Breast epithelium (tissue), 4 donors: ENCODE results near the gene KIF12. TPM values are rescaled to one million over a fixed set of nuclear protein-coding genes. Genes with fewer than 3 reads are reported as not detected.

Source experiments
- DNase-seq, 2 donors: peaks; one replicate each; pipeline ENCODE4 v3.0.0-alpha.2; 2019; ENCODE audit warnings: low spot score in 2 of 2
- H3K27ac ChIP-seq, 2 donors: fragments of 200-600 bp; sonication (generic) in 1 of 2; one replicate each; pipeline ENCODE4 v1.5.1; 2016 to 2019; ENCODE audit warnings: mild to moderate bottlenecking in 1 of 2
- H3K27me3 ChIP-seq, 2 donors: fragments of 200-600 bp; sonication (generic) in 1 of 2; one replicate each; pipeline versions ENCODE4 v1.5.1 to v1.6.0; 2017 to 2019; ENCODE audit warnings: control low read depth in 1 of 2, mild to moderate bottlenecking in 1 of 2
- H3K36me3 ChIP-seq: fragments of 200-600 bp; one replicate; pipeline ENCODE4 v1.5.1; 2019
- H3K4me1 ChIP-seq, 2 donors: fragments of 200-600 bp; sonication (generic); one replicate each; pipeline ENCODE4 v1.5.1; 2016 to 2019; ENCODE audit warnings: control low read depth in 1 of 2
- H3K4me3 ChIP-seq, 3 donors: fragments of 200-600 bp; sonication (generic); 1 replicate in 2 of 3; 2 replicates in 1 of 3; pipeline ENCODE4 v1.5.1; 2016 to 2019; ENCODE audit warnings: mild to moderate bottlenecking in 3 of 3, moderate library complexity in 2 of 3
- H3K9me3 ChIP-seq, 2 donors: fragments of 200-600 bp; sonication (generic) in 1 of 2; one replicate each; pipeline ENCODE4 v1.5.1; 2016 to 2019; ENCODE audit warnings: control low read depth in 1 of 2
- POLR2A ChIP-seq: fragments of 450-650 bp; IDR thresholded peaks from one replicate; pipeline ENCODE4 v1.6.1; 2016; ENCODE audit warnings: antibody characterized with exemption, mild to moderate bottlenecking, moderate library complexity
- POLR2AphosphoS5 ChIP-seq, 3 donors: sonication (generic); formaldehyde crosslinking; IDR thresholded peaks; one replicate each; pipeline ENCODE4 v1.6.1; 2017; ENCODE audit warnings: antibody characterized with exemption in 3 of 3
- intact Hi-C: fragments of 100-400 bp; cut with DNase I; formaldehyde crosslinking; loops from one replicate; pipeline ENCODE4 v1.15.1; 2023; ENCODE audit warnings: low total_unique reads
- total RNA-seq, 3 donors: library from RNA; depleted of rRNA; stranded (reverse); fragments of >200 nt; gene quantifications; one replicate each; pipeline ENCODE4 v1.1.0, GENCODE V29; 2016
- TF ChIP-seq, protein P1 (sequence below), 3 donors: fragments of 450-650 bp; IDR thresholded peaks; one replicate each; pipeline ENCODE4 v1.5.1; 2016 to 2017; ENCODE audit warnings: antibody characterized with exemption in 3 of 3, mild to moderate bottlenecking in 3 of 3, moderate library complexity in 3 of 3

The KIF12 gene
- total RNA-seq, 3 donors from 2014 or later = 14.4 to 34.4 TPM; not detected in 1

- Histone ChIP-seq H3K27ac (no peak overlapping the region), H3K4me3 (no peak overlapping the region), H3K4me1 (peaks cover 0 to 8% of the 10 kb centered on the region in 2 donors), H3K27me3 (no peaks in the 10 kb centered on the region), H3K36me3 (no peaks in the 10 kb centered on the region), H3K9me3 (no peaks in the 10 kb centered on the region)
- intact Hi-C loops = no loop called here
- TF ChIP-seq, protein P1, sequence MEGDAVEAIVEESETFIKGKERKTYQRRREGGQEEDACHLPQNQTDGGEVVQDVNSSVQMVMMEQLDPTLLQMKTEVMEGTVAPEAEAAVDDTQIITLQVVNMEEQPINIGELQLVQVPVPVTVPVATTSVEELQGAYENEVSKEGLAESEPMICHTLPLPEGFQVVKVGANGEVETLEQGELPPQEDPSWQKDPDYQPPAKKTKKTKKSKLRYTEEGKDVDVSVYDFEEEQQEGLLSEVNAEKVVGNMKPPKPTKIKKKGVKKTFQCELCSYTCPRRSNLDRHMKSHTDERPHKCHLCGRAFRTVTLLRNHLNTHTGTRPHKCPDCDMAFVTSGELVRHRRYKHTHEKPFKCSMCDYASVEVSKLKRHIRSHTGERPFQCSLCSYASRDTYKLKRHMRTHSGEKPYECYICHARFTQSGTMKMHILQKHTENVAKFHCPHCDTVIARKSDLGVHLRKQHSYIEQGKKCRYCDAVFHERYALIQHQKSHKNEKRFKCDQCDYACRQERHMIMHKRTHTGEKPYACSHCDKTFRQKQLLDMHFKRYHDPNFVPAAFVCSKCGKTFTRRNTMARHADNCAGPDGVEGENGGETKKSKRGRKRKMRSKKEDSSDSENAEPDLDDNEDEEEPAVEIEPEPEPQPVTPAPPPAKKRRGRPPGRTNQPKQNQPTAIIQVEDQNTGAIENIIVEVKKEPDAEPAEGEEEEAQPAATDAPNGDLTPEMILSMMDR (IDR thresholded peaks at IDR 0.05) = no peak
- TF ChIP-seq POLR2A = no peak
- no peak for TF ChIP-seq POLR2AphosphoS5 (IDR thresholded peaks at IDR 0.05)
- no peak for DNase-seq
These were observed 23.5 kb downstream of the KIF12 start for GRCh38 chr9:114075602-114076001.

DNA sequence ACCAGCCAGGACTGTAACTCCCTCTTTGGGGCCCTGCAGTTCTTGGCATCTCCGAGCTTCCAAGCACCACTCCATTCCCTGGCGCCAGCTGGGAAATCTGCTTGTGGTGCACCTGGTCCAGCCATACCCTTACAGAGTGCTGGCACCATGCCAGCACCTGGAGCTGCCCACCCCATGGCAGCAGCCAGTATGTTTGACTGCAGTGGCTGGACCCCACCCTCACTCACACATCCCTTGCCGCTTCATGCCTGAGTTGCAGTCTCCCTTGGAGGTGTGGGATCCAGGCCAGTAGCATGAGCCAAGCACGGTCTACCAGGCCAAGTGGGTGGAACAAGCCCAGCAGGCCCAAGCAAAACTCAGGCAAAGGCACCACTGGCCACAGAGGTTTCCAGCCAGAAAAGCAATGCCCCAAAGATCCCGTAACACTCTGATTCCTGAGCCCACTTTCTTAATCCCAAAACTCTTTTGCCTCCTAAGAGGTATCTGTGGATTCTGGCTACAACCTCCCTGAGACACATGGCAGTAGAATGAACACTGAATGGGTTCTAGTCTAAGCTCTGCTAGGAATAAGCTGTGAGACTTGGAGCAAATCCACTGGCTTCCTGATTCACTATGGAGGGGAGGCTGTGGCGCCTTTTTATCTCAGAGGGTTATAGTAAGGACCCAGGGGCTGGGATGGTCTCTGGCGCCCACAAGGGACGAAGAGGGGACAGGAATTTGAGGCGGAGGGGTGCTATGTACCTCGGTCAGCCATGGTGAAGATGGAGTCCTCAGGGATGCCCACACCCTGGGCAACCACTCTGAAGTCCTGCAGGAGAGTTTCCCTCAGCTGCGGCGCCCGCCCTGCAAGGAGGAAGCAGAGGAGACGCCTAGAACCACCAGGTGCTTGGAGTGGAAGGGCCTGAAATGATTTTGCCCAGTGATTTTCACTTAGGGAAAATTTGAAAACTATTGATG lies 26.6 kb downstream of the KIF12 start:
- DNase-seq = peak; percentile 59 to 63
- Histone ChIP-seq H3K4me3 (no peak overlapping the region), H3K4me1 (peaks cover 0 to 8% of the 10 kb centered on the region in 2 donors), H3K27ac (no peak overlapping the region), H3K27me3 (no peaks in the 10 kb centered on the region), H3K9me3 (no peaks in the 10 kb centered on the region), H3K36me3 (no peaks in the 10 kb centered on the region)
- intact Hi-C loops = no loop called here
- TF ChIP-seq POLR2AphosphoS5 (IDR thresholded peaks at IDR 0.05) (no peak), POLR2A (no peak)
- TF ChIP-seq, protein P1 (IDR thresholded peaks at IDR 0.05) = no peak

DNA sequence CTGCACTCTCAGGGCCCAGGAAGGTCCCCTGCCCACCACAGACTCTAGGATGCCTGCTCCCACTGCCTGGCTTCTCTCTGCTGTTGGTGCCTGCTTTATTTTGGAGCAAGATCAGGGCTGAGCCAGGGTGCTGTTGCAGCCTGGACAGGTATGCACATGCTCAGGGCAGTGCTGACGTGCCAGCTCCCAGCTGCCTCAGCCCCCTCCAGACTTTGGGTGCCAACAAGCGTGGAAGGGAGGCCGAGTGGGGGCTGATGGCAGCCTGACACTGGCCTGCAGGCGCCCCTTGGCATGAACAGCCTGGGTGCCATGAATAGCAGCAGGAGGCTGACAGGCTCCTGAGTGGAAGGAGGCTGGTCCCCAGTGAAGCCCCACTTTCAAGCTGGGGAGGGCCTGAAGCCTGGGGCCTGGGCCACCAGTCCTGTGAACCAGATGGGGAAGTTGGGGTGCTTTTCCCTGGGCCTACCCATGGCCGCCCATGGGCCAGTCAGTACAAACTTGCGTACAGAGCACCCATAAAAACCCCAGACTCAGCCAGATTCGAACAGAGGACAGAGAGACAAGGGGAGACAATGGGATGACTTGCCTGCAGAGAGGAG lies 27.8 kb downstream of the KIF12 start:
- Histone ChIP-seq H3K9me3 (no peaks in the 10 kb centered on the region), H3K4me1 (peaks cover 0 to 8% of the 10 kb centered on the region in 2 donors), H3K4me3 (no peak overlapping the region), H3K27me3 (no peaks in the 10 kb centered on the region), H3K36me3 (no peaks in the 10 kb centered on the region), H3K27ac (no peak overlapping the region)
- TF ChIP-seq POLR2AphosphoS5 (IDR thresholded peaks at IDR 0.05) (no peak), POLR2A (no peak)
- TF ChIP-seq, protein P1 (IDR thresholded peaks at IDR 0.05) = no peak
- intact Hi-C loops = no loop called here
- no peak for DNase-seq

DNA sequence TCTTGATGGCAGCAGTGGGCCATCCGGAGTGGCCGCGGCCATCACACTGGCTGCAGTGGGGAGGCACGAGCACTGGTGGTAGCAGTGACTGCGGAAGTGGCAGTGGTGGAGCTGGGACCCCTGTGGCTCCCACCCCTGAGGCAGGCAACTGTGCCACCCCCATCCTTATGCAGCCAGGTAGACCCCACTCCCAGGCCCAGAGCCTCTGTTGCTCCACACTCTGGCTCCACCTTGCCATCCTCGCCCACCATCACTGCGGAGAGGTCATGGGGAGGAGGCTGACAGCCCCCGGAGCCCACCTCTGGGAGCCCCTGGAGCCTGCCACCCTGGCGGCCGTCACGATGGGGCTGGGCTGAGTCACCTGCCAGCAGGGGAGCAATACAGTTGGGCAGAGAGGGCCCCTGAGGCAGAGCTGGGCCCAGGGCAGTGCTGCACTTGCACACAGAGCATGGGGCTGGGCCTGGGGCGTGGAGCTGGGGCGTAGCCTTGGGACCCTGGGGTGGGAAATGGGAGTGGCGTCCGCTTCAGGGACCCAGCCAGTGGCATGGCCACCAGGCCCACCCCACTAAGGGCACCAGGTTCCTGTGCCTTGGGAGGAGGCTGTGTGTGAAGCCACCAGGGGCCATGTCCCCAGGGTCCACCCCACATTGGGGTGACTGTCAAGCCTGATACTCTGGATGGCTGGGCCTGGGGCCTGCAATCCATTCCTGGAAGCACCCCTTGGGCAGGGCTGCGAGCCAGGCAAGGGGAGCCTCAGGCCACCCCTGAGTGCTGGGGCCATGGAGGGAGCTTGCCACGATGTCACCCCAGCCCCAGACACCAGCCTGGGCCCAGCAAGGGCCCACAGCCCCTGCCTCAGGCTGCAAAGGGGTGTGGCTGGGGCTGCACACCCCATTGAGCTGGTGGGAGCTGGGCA lies 28.6 kb downstream of the KIF12 start:
- no peak for DNase-seq
- no peaks in the 10 kb centered on the region for H3K36me3 ChIP-seq
- intact Hi-C loops = no loop called here
- H3K4me1 ChIP-seq = peaks cover 0 to 8% of the 10 kb centered on the region in 2 donors
- H3K4me3 ChIP-seq = no peak overlapping the region
- no peaks in the 10 kb centered on the region for H3K9me3 ChIP-seq
- H3K27ac ChIP-seq = no peak overlapping the region
- no peaks in the 10 kb centered on the region for H3K27me3 ChIP-seq
- TF ChIP-seq POLR2AphosphoS5 (IDR thresholded peaks at IDR 0.05) (no peak), POLR2A (no peak)
- TF ChIP-seq, protein P1 (IDR thresholded peaks at IDR 0.05) = no peak
